ENCODE measurements around the gene KIRREL1.

The KIRREL1 gene

DNA sequence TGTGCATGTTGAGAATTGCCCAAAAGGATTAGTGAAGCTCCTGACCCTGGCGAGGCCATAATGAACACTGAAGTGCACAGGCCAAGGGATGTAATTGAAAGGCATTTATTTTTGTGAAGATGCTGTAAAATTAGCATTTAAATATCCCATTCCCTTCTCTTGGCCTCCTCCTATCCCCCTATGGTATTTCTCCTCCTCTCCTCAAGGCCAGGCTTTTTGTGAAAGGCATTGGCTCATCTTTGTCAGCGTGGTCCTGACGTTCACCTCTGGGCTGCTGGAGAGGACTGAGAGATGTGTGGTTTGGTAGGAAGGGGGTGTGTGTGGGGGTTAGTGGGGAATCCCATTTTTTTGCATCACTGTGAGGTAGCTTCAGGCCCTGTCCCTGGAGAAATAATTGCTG is 105.7 kb downstream of the KIRREL1 start:
- Histone ChIP-seq H3K4me3 (ENCODE audit: low read depth, low read length) (no peak overlapping the region), H3K36me3 (peaks cover 19% of the 10 kb centered on the region), H3K9me3 (ENCODE audit: severe bottlenecking) (no peaks in the 10 kb centered on the region), H3K27me3 (ENCODE audit: insufficient read depth, low read depth, severe bottlenecking) (no peaks in the 10 kb centered on the region), H3K27ac (no peak overlapping the region)
- DNase-seq, result no peak
- TF ChIP-seq, protein P1, sequence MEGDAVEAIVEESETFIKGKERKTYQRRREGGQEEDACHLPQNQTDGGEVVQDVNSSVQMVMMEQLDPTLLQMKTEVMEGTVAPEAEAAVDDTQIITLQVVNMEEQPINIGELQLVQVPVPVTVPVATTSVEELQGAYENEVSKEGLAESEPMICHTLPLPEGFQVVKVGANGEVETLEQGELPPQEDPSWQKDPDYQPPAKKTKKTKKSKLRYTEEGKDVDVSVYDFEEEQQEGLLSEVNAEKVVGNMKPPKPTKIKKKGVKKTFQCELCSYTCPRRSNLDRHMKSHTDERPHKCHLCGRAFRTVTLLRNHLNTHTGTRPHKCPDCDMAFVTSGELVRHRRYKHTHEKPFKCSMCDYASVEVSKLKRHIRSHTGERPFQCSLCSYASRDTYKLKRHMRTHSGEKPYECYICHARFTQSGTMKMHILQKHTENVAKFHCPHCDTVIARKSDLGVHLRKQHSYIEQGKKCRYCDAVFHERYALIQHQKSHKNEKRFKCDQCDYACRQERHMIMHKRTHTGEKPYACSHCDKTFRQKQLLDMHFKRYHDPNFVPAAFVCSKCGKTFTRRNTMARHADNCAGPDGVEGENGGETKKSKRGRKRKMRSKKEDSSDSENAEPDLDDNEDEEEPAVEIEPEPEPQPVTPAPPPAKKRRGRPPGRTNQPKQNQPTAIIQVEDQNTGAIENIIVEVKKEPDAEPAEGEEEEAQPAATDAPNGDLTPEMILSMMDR (IDR thresholded peaks at IDR 0.05; ENCODE audit: low read depth, low read length), result no peak

DNA sequence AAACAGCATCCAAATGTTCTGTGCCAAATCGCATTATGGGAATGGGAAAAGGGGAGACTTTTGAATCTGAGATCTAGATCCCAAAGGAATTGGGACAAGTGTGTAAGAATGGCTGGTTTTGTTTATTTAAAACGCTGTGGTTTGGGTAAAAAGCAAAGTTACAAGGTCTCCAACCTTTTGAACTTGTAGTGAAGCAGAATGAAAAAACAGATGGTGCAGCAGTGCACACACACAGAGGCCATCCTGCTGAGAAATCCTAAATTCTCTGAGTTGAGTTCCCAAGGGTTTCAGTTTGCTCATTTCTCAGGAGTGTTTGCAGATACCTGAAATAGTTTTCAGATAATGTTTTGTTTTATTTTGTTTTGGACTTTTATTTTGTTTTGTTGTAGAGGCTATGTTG is 107.1 kb downstream of the KIRREL1 start:
- Histone ChIP-seq H3K27me3 (ENCODE audit: insufficient read depth, low read depth, severe bottlenecking) (no peaks in the 10 kb centered on the region), H3K27ac (no peak overlapping the region), H3K36me3 (peaks cover 6% of the 10 kb centered on the region), H3K4me3 (ENCODE audit: low read depth, low read length) (no peak overlapping the region), H3K9me3 (ENCODE audit: severe bottlenecking) (no peaks in the 10 kb centered on the region)
- DNase-seq, result no peak
- TF ChIP-seq, protein P1 (IDR thresholded peaks at IDR 0.05; ENCODE audit: low read depth, low read length), result no peak

DNA sequence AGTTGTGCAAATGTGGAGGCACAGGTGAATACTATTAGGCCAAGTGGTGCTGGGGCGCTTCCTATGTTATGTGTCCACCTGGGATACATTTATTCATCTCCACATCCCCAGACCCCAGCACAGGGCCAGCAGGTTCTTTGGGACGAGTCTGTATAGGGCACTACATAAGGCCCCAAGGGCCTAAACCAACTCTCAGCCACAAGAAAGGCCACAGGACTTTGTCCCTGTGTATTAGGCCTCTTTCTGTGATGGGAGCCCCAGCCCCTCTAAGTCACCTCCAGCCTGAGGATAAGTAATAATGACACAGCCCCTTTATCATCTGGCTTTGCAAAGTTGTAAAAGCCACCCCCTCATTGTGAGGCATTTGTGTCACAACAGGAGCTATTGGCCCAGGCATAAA is 108.0 kb downstream of the KIRREL1 start:
- Histone ChIP-seq H3K4me3 (ENCODE audit: low read depth, low read length) (no peak overlapping the region), H3K36me3 (peaks cover 3% of the 10 kb centered on the region; the same call in 1 of the 2 replicates), H3K27ac (no peak overlapping the region), H3K9me3 (ENCODE audit: severe bottlenecking) (no peaks in the 10 kb centered on the region), H3K27me3 (ENCODE audit: insufficient read depth, low read depth, severe bottlenecking) (no peaks in the 10 kb centered on the region)
- TF ChIP-seq, protein P1 (IDR thresholded peaks at IDR 0.05; ENCODE audit: low read depth, low read length), result no peak
- no peak for DNase-seq

DNA sequence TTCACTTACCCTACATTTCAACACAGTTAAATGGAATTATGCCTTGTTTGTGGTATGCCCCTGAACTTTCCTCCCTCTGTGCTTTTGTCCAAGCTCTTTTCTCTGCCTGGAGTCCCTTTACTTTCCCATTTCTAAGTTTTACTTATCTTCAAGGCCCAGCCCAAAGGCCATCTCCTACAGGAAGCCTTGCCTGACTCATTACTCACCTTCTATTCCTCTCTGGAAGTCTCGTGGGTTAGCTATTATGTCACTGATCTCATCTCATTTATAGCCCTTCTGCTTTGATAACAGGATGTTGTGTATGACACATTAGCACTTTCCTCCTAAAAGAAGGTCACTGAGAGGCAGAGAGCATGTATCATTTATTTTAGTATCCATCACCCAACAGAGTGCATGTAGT is 108.5 kb downstream of the KIRREL1 start:
- H3K36me3 ChIP-seq, result no peaks in the 10 kb centered on the region; the same call in 1 of the 2 replicates
- no peak overlapping the region for H3K27ac ChIP-seq
- no peaks in the 10 kb centered on the region for H3K9me3 ChIP-seq (ENCODE audit: severe bottlenecking)
- TF ChIP-seq, protein P1 (IDR thresholded peaks at IDR 0.05; ENCODE audit: low read depth, low read length), result no peak
- H3K4me3 ChIP-seq (ENCODE audit: low read depth, low read length), result no peak overlapping the region
- H3K27me3 ChIP-seq (ENCODE audit: insufficient read depth, low read depth, severe bottlenecking), result no peaks in the 10 kb centered on the region
- DNase-seq, result no peak

DNA sequence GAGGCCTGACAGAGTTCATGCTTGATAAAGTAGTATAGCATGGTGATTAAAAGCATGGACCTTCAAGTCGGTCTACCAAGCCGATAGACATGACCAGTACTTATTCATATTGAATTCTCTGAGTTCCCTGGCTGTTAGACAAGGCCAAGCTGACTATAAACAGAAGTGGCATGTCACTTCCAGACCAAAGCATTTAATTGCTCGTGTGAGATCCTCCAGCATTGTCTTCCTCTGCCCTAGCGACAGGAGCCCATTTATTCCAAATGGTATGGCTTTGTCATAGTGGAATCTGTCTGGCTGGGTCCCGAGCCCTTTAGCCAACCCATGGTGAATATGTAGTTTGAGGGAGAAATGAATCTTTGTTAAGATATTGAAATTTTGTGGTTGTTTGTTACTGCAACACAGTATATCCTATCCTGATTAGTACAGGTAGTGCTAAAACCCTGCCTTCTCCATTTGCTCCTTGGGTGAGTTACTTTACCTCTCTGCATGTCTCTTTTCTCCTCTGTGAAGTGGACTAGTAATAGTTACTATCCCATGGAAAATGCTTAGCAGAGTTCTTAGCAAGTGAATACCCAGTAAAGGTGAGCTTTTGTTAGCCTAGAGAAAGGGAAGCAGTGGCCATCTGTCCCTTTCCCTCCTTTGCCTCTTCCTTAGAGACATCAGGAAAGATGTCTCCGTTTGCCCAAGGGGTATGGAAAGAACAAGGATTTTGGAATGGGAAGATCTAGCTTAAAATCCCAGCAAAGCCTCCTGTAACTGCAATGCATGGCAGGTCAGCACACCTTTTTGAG is 109.6 kb downstream of the KIRREL1 start:
- TF ChIP-seq, protein P1 (IDR thresholded peaks at IDR 0.05; ENCODE audit: low read depth, low read length), result no peak
- no peaks in the 10 kb centered on the region for H3K9me3 ChIP-seq (ENCODE audit: severe bottlenecking)
- no peak overlapping the region for H3K4me3 ChIP-seq (ENCODE audit: low read depth, low read length)
- H3K27ac ChIP-seq, result no peak overlapping the region
- no peaks in the 10 kb centered on the region for H3K36me3 ChIP-seq
- no peak for DNase-seq
- no peaks in the 10 kb centered on the region for H3K27me3 ChIP-seq (ENCODE audit: insufficient read depth, low read depth, severe bottlenecking)

Measured in WERI-Rb-1 (cell line).